ENCODE data around the gene DTHD1.

Gene DTHD1

GRCh38 chr4:36269533-36270173 is 11.8 kb upstream of the DTHD1 start:
- no peak for DNase-seq (ENCODE audit: low read depth in 2 of 2)

DNA sequence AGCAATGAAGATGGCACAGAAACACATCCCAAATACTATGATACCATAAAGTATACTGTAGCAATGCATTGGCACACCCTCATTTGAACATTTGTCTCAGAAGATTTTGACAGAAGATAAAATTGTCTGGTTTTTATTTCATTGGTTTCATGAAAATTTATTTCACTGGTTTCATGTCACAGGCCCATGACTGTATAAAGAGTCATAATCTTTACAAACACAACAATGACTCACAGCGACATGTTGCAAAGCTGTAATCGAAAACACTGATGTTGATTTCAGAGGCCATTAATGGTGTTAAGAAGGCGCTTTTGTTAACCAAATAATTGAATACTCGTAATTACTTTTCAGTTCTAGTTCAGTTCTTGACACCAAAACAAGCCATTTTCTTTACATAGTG is 8.1 kb upstream of the DTHD1 start:
- DNase-seq (ENCODE audit: low read depth in 2 of 2): no peak

GRCh38 chr4:36274158-36274557 is 7.3 kb upstream of the DTHD1 start:
- no peak for DNase-seq (ENCODE audit: low read depth in 2 of 2)

- no peak for DNase-seq (ENCODE audit: low read depth in 2 of 2)
Measured at GRCh38 chr4:36277533-36277932, 3.9 kb upstream of the DTHD1 start.

GRCh38 chr4:36278789-36279188 is 2.6 kb upstream of the DTHD1 start:
- DNase-seq (ENCODE audit: low read depth in 2 of 2): no peak

- no peak for DNase-seq (ENCODE audit: low read depth in 2 of 2)
Measured at GRCh38 chr4:36280555-36280954, 861 bp upstream of the DTHD1 start.

DNA sequence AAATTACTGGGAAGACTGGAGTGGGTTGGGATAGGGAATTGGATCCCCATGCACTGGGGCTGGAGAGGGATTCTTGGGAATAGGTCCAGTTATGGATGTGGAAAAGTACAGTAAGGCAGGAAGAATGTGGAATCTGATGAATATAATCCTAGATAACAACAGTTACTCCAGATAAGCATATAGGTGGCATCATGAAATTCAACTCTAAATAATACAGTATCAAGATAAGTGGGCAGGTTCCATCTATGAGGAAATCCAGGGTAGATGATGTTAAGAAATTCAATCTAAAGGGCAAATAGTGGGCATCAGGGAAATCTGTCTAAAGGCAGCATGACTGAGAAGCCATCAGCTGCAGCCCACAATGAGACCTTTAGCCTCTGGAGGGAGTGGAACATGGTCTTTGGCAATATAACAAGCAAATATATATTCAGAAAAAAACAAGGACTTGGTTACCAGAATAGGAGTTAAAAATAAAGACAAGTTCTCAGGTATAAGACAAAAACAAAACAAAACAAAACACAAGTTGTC is 1.2 kb downstream of the DTHD1 start:
- no peak for DNase-seq (ENCODE audit: low read depth in 2 of 2)

GRCh38 chr4:36283912-36284465 is 2.6 kb downstream of the DTHD1 start:
- DNase-seq (ENCODE audit: low read depth in 2 of 2): no peak

DNA sequence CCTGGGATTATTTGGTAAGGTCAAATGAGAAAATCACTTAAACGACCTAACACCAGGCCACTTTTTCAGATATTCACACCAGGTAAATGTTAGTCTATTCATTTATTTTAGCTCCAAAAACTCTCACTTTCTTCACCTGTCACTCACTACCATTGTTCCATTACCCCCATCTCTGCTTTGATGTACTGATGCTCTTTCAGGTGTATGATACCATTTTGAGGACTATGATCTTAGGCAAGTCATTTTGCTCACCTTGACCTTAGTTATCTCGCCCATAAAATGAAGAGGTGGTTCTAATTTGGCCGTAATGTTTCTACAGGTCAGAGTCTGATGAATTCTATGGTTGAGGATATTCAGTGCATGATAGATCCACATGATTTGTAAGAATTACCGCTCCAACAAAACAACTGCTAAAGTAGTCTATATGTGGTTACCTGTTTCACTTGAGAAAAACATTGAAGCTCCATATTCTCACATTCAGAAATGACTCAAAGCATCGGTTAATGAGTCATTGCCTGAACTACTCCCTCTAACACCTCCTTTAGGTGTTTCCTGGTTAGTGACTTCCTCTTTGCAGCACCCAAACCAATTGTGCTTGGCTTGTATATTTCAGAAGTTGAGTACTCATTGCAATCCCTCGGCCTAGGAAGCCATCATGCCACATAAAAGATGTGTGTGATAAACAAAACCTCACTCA is 4.5 kb downstream of the DTHD1 start:
- DNase-seq (ENCODE audit: low read depth in 2 of 2): peak in 1 of 2 experiments; percentile 22

GRCh38 chr4:36286481-36286871 is 5.1 kb downstream of the DTHD1 start:
- no peak for DNase-seq (ENCODE audit: low read depth in 2 of 2)

DNA sequence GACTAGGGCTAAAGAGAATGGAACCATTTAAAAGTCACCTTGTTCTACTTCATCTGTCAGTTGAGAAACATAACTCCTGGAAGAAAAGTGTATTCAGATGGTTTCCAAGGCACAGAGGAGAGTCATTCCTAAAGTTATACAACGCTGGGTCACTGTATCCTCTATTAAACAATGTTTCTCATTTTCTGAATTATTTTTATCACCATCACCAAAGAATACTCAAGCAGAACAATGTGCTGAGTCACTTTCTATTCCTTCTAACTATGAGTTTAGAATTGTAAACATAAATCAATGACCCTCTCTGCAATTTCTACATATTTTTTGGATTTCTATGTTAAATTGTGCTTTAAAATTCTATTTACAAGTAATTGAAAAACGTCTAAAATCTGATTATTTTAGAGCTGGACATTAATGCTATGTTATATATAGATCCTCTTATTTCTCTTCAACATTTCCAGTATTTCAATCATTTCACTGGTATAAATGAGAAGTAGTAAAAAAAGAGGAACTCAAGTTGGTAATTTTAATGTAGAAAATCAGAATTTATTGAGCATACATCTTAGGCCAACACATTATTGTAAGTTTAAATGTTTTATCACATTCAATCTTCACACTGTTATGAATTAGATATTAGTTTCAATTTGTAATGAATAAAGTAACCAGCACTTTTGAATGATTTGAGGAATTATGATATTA is 7.5 kb downstream of the DTHD1 start:
- DNase-seq (ENCODE audit: low read depth in 2 of 2): no peak

DNA sequence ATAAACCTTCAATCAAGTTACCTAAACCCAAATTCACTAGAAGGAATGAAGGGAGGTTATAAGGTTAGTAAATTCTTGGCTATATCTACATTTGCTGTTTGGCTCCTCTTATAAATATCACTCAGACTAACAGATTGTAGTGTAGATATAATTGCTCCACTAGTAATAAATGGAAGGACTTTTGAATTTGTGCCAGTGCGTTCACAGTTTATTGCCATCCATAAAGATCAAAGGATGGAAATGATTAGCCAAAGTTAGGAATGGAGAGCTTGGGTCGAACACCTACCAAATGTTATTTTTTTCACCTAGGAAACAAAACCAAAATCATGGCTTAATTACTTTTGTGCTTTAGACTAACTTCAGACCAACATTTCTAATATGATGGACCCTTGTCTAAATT is 9.2 kb downstream of the DTHD1 start:
- no peak for DNase-seq (ENCODE audit: low read depth in 2 of 2)

DNA sequence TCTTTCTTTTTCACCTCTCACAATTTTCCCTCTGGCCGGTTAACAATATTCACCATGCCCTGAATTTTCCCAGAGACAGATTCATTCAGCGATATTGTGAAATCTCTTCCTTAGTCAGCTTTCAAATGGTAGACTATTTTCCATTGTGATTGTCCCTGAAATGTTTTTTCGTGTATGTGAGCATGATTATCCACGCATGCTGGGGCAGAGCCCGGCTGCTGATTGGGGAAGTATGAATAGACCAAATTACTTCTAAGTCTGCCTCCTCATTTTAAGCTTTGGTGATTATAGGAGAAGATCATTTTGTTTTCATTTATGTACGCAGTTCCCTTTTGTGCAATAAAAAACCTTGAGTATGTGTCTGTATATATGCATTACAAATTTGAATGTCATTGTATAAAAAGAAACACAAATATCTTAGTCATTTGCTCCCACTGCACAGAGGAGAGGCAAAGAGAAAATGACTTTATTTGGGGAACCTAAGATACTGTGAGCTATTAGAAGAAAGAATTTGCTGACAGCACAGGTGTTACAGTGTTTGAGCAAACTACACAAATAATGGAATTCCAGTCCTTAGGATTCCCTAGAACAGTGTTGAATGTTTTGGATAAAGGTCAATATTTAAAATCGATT is 11.3 kb downstream of the DTHD1 start:
- DNase-seq (ENCODE audit: low read depth in 2 of 2): no peak

GRCh38 chr4:36301127-36301526 is 19.7 kb downstream of the DTHD1 start:
- no peak for DNase-seq (ENCODE audit: low read depth in 2 of 2)

DNA sequence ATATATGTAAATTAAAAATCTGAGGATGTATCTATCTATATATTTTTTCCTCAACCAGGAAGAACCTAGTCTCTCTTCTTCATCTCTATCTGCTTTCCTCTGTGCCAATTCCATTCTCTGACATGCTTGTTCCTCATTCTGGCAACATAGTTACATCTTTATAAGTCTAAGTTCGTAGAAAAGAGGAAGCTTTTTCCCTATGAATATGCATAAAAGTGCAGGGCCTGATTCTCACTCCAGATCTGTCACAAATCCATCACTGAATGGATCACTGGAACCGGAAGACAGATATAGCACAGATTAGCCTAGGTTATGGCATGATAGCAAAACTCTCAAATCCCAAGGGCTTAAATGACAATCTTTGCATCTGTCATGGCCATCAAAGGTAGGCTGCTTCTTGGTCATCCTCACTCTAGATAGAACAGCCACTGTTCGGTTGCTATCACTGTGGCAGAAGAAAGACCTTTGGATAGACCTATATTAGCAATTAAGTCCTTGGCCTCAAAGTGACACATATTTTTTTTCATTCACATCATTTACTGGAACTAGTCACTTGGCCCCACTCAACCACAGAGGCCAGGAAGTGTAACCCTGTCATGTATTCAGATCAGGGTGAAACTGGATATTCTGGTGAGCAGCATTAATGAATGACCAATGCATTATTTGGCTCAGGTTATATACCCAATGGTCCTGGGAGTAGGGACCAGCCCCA is 22.2 kb downstream of the DTHD1 start:
- no peak for DNase-seq (ENCODE audit: low read depth in 2 of 2)

DNA sequence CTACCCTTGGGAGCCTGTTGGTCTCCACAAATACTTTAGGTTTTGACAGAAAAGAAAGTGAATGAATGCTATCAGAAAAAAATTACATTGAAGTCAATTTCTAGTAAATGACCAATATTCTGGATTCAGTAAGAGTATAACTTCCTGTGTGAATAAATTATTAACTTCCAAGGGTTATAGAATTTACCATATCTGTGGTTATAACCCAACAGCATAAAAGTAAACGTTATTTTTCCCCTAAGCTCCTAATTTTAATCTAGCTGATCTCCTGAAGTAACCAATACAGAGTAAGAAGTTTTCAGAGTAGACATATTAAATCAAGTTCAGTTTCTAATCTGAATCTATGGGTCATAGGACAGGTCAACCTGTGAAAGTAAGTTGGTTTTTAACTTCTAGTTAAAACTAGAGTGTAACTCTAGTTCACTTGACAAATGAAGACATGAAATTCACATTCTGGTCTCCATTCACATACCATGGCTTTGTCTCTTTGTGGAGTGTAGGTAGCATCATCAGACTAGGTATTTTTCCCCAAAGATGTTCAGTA is 22.8 kb downstream of the DTHD1 start:
- DNase-seq (ENCODE audit: low read depth in 2 of 2): no peak

DNA sequence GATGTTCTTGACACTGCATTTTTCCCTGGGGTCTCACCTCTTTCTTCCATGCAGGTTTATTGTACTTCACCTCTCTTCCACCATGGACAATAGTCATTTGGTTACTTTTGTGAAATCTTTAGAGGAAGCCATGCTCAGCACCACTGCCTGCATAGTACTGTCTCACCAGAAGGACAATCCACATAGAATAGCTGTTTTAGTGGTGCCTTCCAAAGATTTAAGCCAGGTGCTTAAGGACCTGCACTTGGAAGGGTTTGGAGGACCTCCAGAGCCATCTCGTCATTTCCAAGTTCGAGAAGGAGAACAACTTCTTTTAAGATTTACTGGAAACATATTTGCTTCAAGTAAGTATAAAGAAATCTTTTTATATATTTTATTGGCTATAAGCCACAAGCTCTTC is 26.7 kb downstream of the DTHD1 start:
- no peak for DNase-seq (ENCODE audit: low read depth in 2 of 2)

GRCh38 chr4:36310216-36310615 is 28.8 kb downstream of the DTHD1 start:
- no peak for DNase-seq (ENCODE audit: low read depth in 2 of 2)

- DNase-seq (ENCODE audit: low read depth in 2 of 2): no peak
Measured at GRCh38 chr4:36310793-36311192, 29.4 kb downstream of the DTHD1 start.

DNA sequence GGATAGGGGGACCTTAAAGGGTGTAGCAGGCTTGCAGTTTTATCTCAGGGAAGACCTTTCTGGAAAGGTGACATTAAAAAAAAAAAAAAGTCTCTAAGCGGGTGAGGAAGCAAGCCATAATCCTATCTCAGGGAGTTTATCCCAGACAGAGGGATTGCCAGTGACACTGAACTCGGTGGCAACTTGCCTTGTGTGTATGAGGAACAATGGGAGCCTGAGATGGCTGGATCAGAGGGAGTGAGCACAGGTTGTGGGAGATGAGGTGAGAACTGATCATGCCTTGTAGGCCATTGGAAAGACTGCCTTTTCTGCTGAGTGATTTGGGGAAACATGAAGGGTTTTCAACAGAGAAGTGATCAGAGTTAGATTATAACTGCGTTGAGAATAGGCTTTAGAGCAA is 31.1 kb downstream of the DTHD1 start:
- no peak for DNase-seq (ENCODE audit: low read depth in 2 of 2)

DNA sequence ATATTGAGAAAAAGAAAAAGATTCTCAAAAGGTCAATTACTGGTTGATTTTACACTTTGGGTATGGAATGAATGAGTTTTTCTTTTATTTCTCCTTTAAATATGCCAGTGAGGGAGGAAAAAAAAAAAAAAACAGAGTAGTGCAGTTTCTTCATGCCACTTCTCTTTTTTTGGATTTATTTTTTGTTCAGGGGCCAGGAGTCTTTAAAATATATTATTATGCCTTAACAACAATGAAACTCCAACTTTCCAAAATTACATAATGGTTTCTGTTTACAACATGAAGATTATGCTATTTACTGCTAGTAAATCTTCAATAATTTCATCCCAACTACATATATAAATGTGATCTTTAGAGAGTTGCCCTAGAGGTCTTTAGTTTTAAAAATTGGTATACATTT is 31.9 kb downstream of the DTHD1 start:
- no peak for DNase-seq (ENCODE audit: low read depth in 2 of 2)
